Liver (tissue), 9 donors: ENCODE data around the gene PRDM10. TPM values are rescaled to one million over a fixed set of nuclear protein-coding genes. Genes with fewer than 3 reads are reported as not detected.

Experiments
- DNase-seq: peaks from one replicate; pipeline ENCODE4 v3.0.0-alpha.2; 2017; ENCODE audit warnings: low spot score
- H3K27ac ChIP-seq, 2 donors: one replicate each; pipeline ENCODE4 v1.7.0; 2013; ENCODE audit warnings: inconsistent platforms in 2 of 2, low read length in 2 of 2, control low read depth in 1 of 2, low read depth in 1 of 2, mild to moderate bottlenecking in 1 of 2
- H3K27me3 ChIP-seq, 4 donors: one replicate each; pipeline versions ENCODE4 v1.6.1 to v1.7.0; 2013; ENCODE audit warnings: low read length in 3 of 4, inconsistent platforms in 1 of 4, mild to moderate bottlenecking in 1 of 4, moderate library complexity in 1 of 4; ENCODE audit not compliant: control insufficient read depth in 4 of 4, insufficient read depth in 4 of 4
- H3K36me3 ChIP-seq, 4 donors: one replicate each; pipeline versions ENCODE4 v1.6.1 to v1.7.0; 2013; ENCODE audit warnings: low read length in 3 of 4, mild to moderate bottlenecking in 3 of 4, low read depth in 1 of 4, moderate library complexity in 1 of 4; ENCODE audit not compliant: control insufficient read depth in 4 of 4, insufficient read depth in 3 of 4
- H3K4me1 ChIP-seq, 4 donors: one replicate each; pipeline versions ENCODE4 v1.6.1 to v1.7.0; 2013; ENCODE audit warnings: low read length in 3 of 4, mild to moderate bottlenecking in 3 of 4, moderate library complexity in 1 of 4; ENCODE audit not compliant: control insufficient read depth in 4 of 4, insufficient read depth in 4 of 4
- H3K4me3 ChIP-seq, 3 donors: one replicate each; pipeline versions ENCODE4 v1.6.1 to v1.7.0; 2013; ENCODE audit warnings: low read length in 3 of 3, control low read depth in 1 of 3, low read depth in 1 of 3, mild to moderate bottlenecking in 1 of 3
- H3K9ac ChIP-seq, 2 donors: one replicate each; pipeline ENCODE4 v1.7.0; 2013; ENCODE audit warnings: low read length in 2 of 2, mild to moderate bottlenecking in 2 of 2, moderate library complexity in 2 of 2, control low read depth in 1 of 2, low read depth in 1 of 2
- H3K9me3 ChIP-seq, 4 donors: one replicate each; pipeline versions ENCODE4 v1.6.1 to v1.7.0; 2013; ENCODE audit warnings: low read length in 3 of 4; ENCODE audit not compliant: control insufficient read depth in 4 of 4
- EGR1 ChIP-seq, 2 donors: IDR thresholded peaks; 2 replicates each; pipeline ENCODE4 v1.6.1; 2016 to 2018; ENCODE audit warnings: antibody characterized with exemption in 2 of 2, low read depth in 2 of 2
- FOXA1 ChIP-seq: IDR thresholded peaks from 2 replicates; pipeline ENCODE4 v1.6.1; 2016; ENCODE audit warnings: antibody characterized with exemption
- FOXA2 ChIP-seq: IDR thresholded peaks from 2 replicates; pipeline ENCODE4 v1.6.1; 2016; ENCODE audit warnings: antibody characterized with exemption
- GABPA ChIP-seq, 2 donors: IDR thresholded peaks in 1 of 2; conservative IDR thresholded peaks in 1 of 2; 2 replicates each; pipeline ENCODE4 v1.6.1; 2016; ENCODE audit warnings: antibody characterized with exemption in 2 of 2, mild to moderate bottlenecking in 1 of 2, moderate library complexity in 1 of 2
- HNF4A ChIP-seq, 2 donors: conservative IDR thresholded peaks; 2 replicates each; pipeline ENCODE4 v1.6.1; 2016; ENCODE audit warnings: antibody characterized with exemption in 2 of 2, mild to moderate bottlenecking in 2 of 2
- HNF4G ChIP-seq: IDR thresholded peaks from 2 replicates; pipeline ENCODE4 v1.6.1; 2016; ENCODE audit warnings: antibody characterized with exemption
- JUND ChIP-seq, 2 donors: IDR thresholded peaks; 2 replicates each; pipeline ENCODE4 v1.6.1; 2016; ENCODE audit warnings: antibody characterized with exemption in 2 of 2
- NR2F2 ChIP-seq: IDR thresholded peaks from 2 replicates; pipeline ENCODE4 v1.6.1; 2016; ENCODE audit warnings: antibody characterized with exemption
- RAD21 ChIP-seq, 2 donors: IDR thresholded peaks; 2 replicates each; pipeline ENCODE4 v1.6.1; 2016; ENCODE audit warnings: antibody characterized with exemption in 2 of 2, mild to moderate bottlenecking in 2 of 2
- RXRA ChIP-seq, 2 donors: IDR thresholded peaks; 2 replicates each; pipeline ENCODE4 v1.6.1; 2017 to 2018; ENCODE audit warnings: antibody characterized with exemption in 2 of 2, mild to moderate bottlenecking in 1 of 2
- SP1 ChIP-seq: IDR thresholded peaks from 2 replicates; pipeline ENCODE4 v1.6.1; 2018; ENCODE audit warnings: antibody characterized with exemption, mild to moderate bottlenecking
- TAF1 ChIP-seq: conservative IDR thresholded peaks from 2 replicates; pipeline ENCODE4 v1.6.1; 2016; ENCODE audit warnings: antibody characterized with exemption, mild to moderate bottlenecking
- YY1 ChIP-seq: IDR thresholded peaks from 2 replicates; pipeline ENCODE4 v1.6.1; 2016; ENCODE audit warnings: antibody characterized with exemption, mild to moderate bottlenecking
- WGBS: extraction: QIAGEN DNeasy Blood & Tissue Kit; methylation state at CpG from one replicate; pipeline ENCODE4 v1.1.7; 2013; 5-methylcytosine and 5-hydroxymethylcytosine counted together
- polyA plus RNA-seq, 2 donors: library from polyadenylated mRNA; stranded (reverse) in 1 of 2; unstranded in 1 of 2; fragments of 200-250 nt in 1 of 2; fragments of >200 nt in 1 of 2; fragmentation: Nextera tagmentation in 1 of 2; extraction: Ambion mirVana in 1 of 2; gene quantifications; one replicate each; pipeline versions ENCODE4 v1.2.1 to v1.2.3, GENCODE V29; 2013 to 2015
- total RNA-seq, 2 donors: library from RNA; depleted of rRNA; stranded (reverse); fragments of >200 nt; gene quantifications; one replicate each; pipeline ENCODE4 v1.2.3, GENCODE V29; 2014
- TF ChIP-seq, protein P1 (sequence below): IDR thresholded peaks from 2 replicates; pipeline ENCODE4 v1.6.1; 2016; ENCODE audit warnings: antibody characterized with exemption, mild to moderate bottlenecking
- TF ChIP-seq, protein P2 (sequence below): IDR thresholded peaks from 2 replicates; pipeline ENCODE4 v1.6.1; 2016; ENCODE audit warnings: antibody characterized with exemption
- TF ChIP-seq, protein P3 (sequence below): IDR thresholded peaks from 2 replicates; pipeline ENCODE4 v1.6.1; 2016; ENCODE audit warnings: antibody characterized with exemption
- TF ChIP-seq, protein P4 (sequence below): IDR thresholded peaks from 2 replicates; pipeline ENCODE4 v1.6.1; 2016; ENCODE audit warnings: antibody characterized with exemption
- TF ChIP-seq, protein P5 (sequence below): fragments of 150-350 bp; IDR thresholded peaks from 2 replicates; pipeline ENCODE4 v1.5.1; 2017; ENCODE audit warnings: improper control_type of control experiment, low read depth, low read length; ENCODE audit not compliant: missing input control
- donor health status: healthy.
- donor health status: healthy.
- donor health status: healthy.
- donor health status: healthy.
- donor health status: healthy.

Gene PRDM10
- total and polyA plus RNA-seq, 4 donors = 1.4 to 7.2 (median 3.9) TPM

DNA sequence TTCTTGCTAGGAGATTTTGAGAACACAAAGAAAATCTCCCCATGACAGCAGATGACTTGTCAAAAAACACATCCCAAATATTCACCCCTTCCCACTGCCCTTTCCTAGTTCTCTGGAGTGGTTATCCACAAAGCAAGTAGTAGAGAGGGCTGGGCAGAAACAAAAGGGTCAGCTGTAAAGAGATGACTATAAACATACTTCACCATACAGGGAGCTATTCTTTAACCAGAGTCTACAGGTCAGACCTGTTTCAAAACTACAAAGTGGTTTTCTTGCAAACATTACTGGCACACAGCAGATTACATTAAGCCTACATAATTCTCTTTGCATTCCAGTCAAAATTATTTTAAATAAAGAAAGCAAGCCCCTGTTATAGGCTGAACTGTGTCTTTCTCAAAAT, 59.6 kb downstream of the PRDM10 start:
- no peak overlapping the region for H3K9ac ChIP-seq
- DNase-seq = no peak
- no peaks in the 10 kb centered on the region for H3K27me3 ChIP-seq
- H3K4me1 ChIP-seq = no peaks in the 10 kb centered on the region
- no peak overlapping the region for H3K4me3 ChIP-seq
- no peaks in the 10 kb centered on the region for H3K9me3 ChIP-seq
- no peak overlapping the region for H3K27ac ChIP-seq
- peaks cover 0 to 14% (median 5%) of the 10 kb centered on the region in 4 donors for H3K36me3 ChIP-seq
- no peak for TF ChIP-seq SP1
- TF ChIP-seq, protein P1, sequence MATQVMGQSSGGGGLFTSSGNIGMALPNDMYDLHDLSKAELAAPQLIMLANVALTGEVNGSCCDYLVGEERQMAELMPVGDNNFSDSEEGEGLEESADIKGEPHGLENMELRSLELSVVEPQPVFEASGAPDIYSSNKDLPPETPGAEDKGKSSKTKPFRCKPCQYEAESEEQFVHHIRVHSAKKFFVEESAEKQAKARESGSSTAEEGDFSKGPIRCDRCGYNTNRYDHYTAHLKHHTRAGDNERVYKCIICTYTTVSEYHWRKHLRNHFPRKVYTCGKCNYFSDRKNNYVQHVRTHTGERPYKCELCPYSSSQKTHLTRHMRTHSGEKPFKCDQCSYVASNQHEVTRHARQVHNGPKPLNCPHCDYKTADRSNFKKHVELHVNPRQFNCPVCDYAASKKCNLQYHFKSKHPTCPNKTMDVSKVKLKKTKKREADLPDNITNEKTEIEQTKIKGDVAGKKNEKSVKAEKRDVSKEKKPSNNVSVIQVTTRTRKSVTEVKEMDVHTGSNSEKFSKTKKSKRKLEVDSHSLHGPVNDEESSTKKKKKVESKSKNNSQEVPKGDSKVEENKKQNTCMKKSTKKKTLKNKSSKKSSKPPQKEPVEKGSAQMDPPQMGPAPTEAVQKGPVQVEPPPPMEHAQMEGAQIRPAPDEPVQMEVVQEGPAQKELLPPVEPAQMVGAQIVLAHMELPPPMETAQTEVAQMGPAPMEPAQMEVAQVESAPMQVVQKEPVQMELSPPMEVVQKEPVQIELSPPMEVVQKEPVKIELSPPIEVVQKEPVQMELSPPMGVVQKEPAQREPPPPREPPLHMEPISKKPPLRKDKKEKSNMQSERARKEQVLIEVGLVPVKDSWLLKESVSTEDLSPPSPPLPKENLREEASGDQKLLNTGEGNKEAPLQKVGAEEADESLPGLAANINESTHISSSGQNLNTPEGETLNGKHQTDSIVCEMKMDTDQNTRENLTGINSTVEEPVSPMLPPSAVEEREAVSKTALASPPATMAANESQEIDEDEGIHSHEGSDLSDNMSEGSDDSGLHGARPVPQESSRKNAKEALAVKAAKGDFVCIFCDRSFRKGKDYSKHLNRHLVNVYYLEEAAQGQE = no peak

DNA sequence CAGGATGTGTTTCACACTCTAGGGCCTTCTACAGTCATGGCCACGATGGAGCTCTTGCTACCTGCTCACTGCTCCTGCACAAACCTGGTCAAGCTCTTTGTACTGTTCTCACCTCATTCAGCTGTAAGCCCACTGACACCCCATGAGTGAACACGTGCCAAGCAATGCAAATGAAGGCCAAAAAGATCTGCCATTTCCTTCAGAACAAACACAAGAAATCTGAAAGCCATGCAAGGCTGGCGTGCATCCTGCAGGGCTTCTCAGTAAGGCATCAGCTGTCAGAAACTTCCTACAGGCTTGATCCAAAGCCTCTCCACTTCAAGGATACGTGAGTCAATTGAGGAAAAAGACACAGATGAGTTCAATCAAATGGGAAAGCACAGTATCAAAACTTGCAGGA, 63.1 kb downstream of the PRDM10 start:
- H3K36me3 ChIP-seq = peaks cover 0 to 8% (median 3%) of the 10 kb centered on the region in 4 donors
- WGBS = 94% methylated on average over 4 of the region's 4 CpGs
- H3K9me3 ChIP-seq = no peaks in the 10 kb centered on the region
- H3K9ac ChIP-seq = no peak overlapping the region
- DNase-seq = no peak
- H3K4me1 ChIP-seq = no peaks in the 10 kb centered on the region
- no peaks in the 10 kb centered on the region for H3K27me3 ChIP-seq
- no peak overlapping the region for H3K4me3 ChIP-seq
- TF ChIP-seq SP1 (no peak), EGR1 (IDR thresholded peaks at IDR 0.05; ENCODE audit: low read depth in 2 of 2) (no peak), RAD21 (IDR thresholded peaks at IDR 0.05) (no peak), RXRA (IDR thresholded peaks at IDR 0.05) (no peak), YY1 (no peak), FOXA1 (no peak), TAF1 (no peak), JUND (IDR thresholded peaks at IDR 0.05) (no peak), HNF4A (conservative IDR thresholded peaks at IDR 0.05) (no peak), GABPA (IDR thresholded peaks at IDR 0.05 in 1 of 2, conservative IDR thresholded peaks at IDR 0.05 in 1 of 2) (no peak), FOXA2 (no peak), NR2F2 (no peak), HNF4G (no peak)
- TF ChIP-seq, protein P1 = no peak
- TF ChIP-seq, protein P2, sequence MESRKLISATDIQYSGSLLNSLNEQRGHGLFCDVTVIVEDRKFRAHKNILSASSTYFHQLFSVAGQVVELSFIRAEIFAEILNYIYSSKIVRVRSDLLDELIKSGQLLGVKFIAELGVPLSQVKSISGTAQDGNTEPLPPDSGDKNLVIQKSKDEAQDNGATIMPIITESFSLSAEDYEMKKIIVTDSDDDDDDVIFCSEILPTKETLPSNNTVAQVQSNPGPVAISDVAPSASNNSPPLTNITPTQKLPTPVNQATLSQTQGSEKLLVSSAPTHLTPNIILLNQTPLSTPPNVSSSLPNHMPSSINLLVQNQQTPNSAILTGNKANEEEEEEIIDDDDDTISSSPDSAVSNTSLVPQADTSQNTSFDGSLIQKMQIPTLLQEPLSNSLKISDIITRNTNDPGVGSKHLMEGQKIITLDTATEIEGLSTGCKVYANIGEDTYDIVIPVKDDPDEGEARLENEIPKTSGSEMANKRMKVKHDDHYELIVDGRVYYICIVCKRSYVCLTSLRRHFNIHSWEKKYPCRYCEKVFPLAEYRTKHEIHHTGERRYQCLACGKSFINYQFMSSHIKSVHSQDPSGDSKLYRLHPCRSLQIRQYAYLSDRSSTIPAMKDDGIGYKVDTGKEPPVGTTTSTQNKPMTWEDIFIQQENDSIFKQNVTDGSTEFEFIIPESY = no peak
- TF ChIP-seq, protein P3, sequence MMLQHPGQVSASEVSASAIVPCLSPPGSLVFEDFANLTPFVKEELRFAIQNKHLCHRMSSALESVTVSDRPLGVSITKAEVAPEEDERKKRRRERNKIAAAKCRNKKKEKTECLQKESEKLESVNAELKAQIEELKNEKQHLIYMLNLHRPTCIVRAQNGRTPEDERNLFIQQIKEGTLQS = no peak
- TF ChIP-seq, protein P4, sequence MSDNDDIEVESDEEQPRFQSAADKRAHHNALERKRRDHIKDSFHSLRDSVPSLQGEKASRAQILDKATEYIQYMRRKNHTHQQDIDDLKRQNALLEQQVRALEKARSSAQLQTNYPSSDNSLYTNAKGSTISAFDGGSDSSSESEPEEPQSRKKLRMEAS = no peak
- TF ChIP-seq, protein P5, sequence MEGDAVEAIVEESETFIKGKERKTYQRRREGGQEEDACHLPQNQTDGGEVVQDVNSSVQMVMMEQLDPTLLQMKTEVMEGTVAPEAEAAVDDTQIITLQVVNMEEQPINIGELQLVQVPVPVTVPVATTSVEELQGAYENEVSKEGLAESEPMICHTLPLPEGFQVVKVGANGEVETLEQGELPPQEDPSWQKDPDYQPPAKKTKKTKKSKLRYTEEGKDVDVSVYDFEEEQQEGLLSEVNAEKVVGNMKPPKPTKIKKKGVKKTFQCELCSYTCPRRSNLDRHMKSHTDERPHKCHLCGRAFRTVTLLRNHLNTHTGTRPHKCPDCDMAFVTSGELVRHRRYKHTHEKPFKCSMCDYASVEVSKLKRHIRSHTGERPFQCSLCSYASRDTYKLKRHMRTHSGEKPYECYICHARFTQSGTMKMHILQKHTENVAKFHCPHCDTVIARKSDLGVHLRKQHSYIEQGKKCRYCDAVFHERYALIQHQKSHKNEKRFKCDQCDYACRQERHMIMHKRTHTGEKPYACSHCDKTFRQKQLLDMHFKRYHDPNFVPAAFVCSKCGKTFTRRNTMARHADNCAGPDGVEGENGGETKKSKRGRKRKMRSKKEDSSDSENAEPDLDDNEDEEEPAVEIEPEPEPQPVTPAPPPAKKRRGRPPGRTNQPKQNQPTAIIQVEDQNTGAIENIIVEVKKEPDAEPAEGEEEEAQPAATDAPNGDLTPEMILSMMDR = no peak
- no peak overlapping the region for H3K27ac ChIP-seq
